B cell (primary cell): Measurements from ENCODE around the gene HHATL. TPM values are rescaled to one million over a fixed set of nuclear protein-coding genes. Genes with fewer than 3 reads are reported as not detected.

Source experiments
- ATAC-seq: fragments of 200-7000 bp; cut with Tn5 transposase; one replicate; pipeline ENCODE4 v1.10.0; 2021; ENCODE audit warnings: low read depth, mild to moderate bottlenecking, moderate number of reproducible peaks, moderate library complexity
- CTCF ChIA-PET: fragments of 350-600 bp; sonication (Branson Sonifier 250); formaldehyde crosslinking; loops from one replicate; lab custom pipeline; 2021; ENCODE audit warnings: antibody characterized with exemption, inconsistent platforms; lab: Charles Lee
- POLR2A ChIA-PET: fragments of 350-600 bp; sonication (Branson Sonifier 250); formaldehyde crosslinking; loops from one replicate; lab custom pipeline; 2021; ENCODE audit warnings: antibody characterized with exemption; lab: Charles Lee
- DNase-seq: peaks from one replicate; pipeline ENCODE4 v3.0.0; 2013
- H2AFZ ChIP-seq: 2 replicates; pipeline ENCODE4 v1.6.1; 2012; ENCODE audit warnings: mild to moderate bottlenecking, low read depth, low read length; ENCODE audit not compliant: insufficient read depth, poor library complexity, severe bottlenecking
- H3K27ac ChIP-seq, 2 donors: 1 replicate in 1 of 2; 2 replicates in 1 of 2; pipeline ENCODE4 v1.5.1; 2012 to 2013; ENCODE audit warnings: low read length in 2 of 2, mild to moderate bottlenecking in 2 of 2, moderate library complexity in 1 of 2
- H3K27me3 ChIP-seq, 4 experiments: fragments of 200-600 bp in 1 of 4; sonication (generic) in 1 of 4; replicated peaks in 1 of 4; 1 replicate in 2 of 4; 2 replicates in 2 of 4; pipeline versions ENCODE4 v1.6.1 to v1.7.0; 2013 to 2016; ENCODE audit warnings: low read length in 3 of 4, mild to moderate bottlenecking in 2 of 4, mixed read lengths in 1 of 4, moderate library complexity in 1 of 4; ENCODE audit not compliant: insufficient read depth in 4 of 4, control insufficient read depth in 3 of 4; ENCODE audit errors: control extremely low read depth in 1 of 4
- H3K36me3 ChIP-seq, 2 experiments: replicated peaks in 1 of 2; 1 replicate in 1 of 2; 2 replicates in 1 of 2; pipeline versions ENCODE4 v1.6.1 to v1.7.1; 2013; ENCODE audit warnings: low read length in 1 of 2; ENCODE audit not compliant: insufficient read depth in 2 of 2, control insufficient read depth in 1 of 2; ENCODE audit errors: control extremely low read depth in 1 of 2, extremely low read depth in 1 of 2
- H3K4me1 ChIP-seq, 2 donors: fragments of 200-600 bp in 1 of 2; sonication (generic) in 1 of 2; 1 replicate in 1 of 2; 2 replicates in 1 of 2; pipeline versions ENCODE4 v1.5.1 to v1.6.1; 2013 to 2017; ENCODE audit warnings: low read length in 2 of 2; ENCODE audit not compliant: control insufficient read depth in 2 of 2, insufficient read depth in 2 of 2
- H3K4me2 ChIP-seq: replicated peaks from 2 replicates; pipeline ENCODE3; 2012; ENCODE audit warnings: mild to moderate bottlenecking, low read depth, low read length; ENCODE audit not compliant: poor library complexity, severe bottlenecking
- H3K4me3 ChIP-seq, 5 experiments: fragments of 200-600 bp in 1 of 5; sonication (generic) in 1 of 5; 1 replicate in 3 of 5; 2 replicates in 2 of 5; pipeline versions ENCODE4 v1.5.1 to v1.7.0; 2011 to 2016; ENCODE audit warnings: low read length in 4 of 5, mild to moderate bottlenecking in 4 of 5, low read depth in 2 of 5, control low read depth in 1 of 5, moderate library complexity in 1 of 5; ENCODE audit not compliant: insufficient read depth in 1 of 5; ENCODE audit errors: control extremely low read depth in 1 of 5, extremely low read depth in 1 of 5
- H3K79me2 ChIP-seq: fragments of 200-600 bp; sonication (generic); one replicate; pipeline ENCODE4 v1.6.0; 2016; ENCODE audit warnings: low read length; ENCODE audit not compliant: control insufficient read depth, insufficient read depth
- H3K9ac ChIP-seq: fragments of 200-600 bp; sonication (generic); 2 replicates; pipeline ENCODE4 v1.6.1; 2017; ENCODE audit warnings: mild to moderate bottlenecking, low read length, moderate library complexity
- H3K9me3 ChIP-seq, 3 donors: one replicate each; pipeline versions ENCODE4 v1.6.1 to v1.7.1; 2013; ENCODE audit warnings: low read length in 2 of 3; ENCODE audit not compliant: control insufficient read depth in 2 of 3, insufficient read depth in 1 of 3; ENCODE audit errors: control extremely low read depth in 1 of 3
- H4K20me1 ChIP-seq: 2 replicates; pipeline ENCODE4 v1.6.0; 2012; ENCODE audit warnings: mild to moderate bottlenecking, low read length; ENCODE audit not compliant: insufficient read depth, control insufficient read depth, poor library complexity, severe bottlenecking
- H3K27ac Mint-ChIP-seq: one replicate; pipeline ENCODE4 v1.8.0; 2021; ENCODE audit warnings: mixed read lengths
- H3K27me3 Mint-ChIP-seq: one replicate; pipeline ENCODE4 v1.8.0; 2021; ENCODE audit warnings: mixed read lengths
- H3K4me1 Mint-ChIP-seq: one replicate; pipeline ENCODE4 v1.8.0; 2021; ENCODE audit warnings: mixed read lengths
- H3K4me3 Mint-ChIP-seq: one replicate; pipeline ENCODE4 v1.8.0; 2021; ENCODE audit warnings: mixed read lengths
- H3K9me3 Mint-ChIP-seq: one replicate; pipeline ENCODE4 v1.8.0; 2022; ENCODE audit warnings: mixed read lengths; ENCODE audit not compliant: insufficient read depth
- EZH2 ChIP-seq: IDR thresholded peaks from 2 replicates; pipeline ENCODE4 v1.6.1; 2012; ENCODE audit warnings: borderline replicate concordance, low read depth, mild to moderate bottlenecking, moderate library complexity, low read length; ENCODE audit not compliant: insufficient read depth, poor library complexity, severe bottlenecking
- WGBS: methylation state at CpG from one replicate; pipeline ENCODE4 v1.1.5; 2013; ENCODE audit warnings: missing lambda C conversion rate; ENCODE audit not compliant: insufficient coverage; 5-methylcytosine and 5-hydroxymethylcytosine counted together
- intact Hi-C: fragments of 100-400 bp; cut with micrococcal nuclease; formaldehyde crosslinking; loops from one replicate; pipeline ENCODE4 v1.10.0; 2022
- polyA plus RNA-seq: library from polyadenylated mRNA; depleted of rRNA; stranded (reverse); fragments of >200 nt; gene quantifications from 2 replicates; pipeline ENCODE4 v1.2.3, GENCODE V29; 2012
- total RNA-seq, 2 donors: library from RNA; stranded (reverse); fragments of 120-200 nt in 1 of 2; gene quantifications; 1 replicate in 1 of 2; 2 replicates in 1 of 2; pipeline versions ENCODE4 v1.2.3 to v1.2.4, GENCODE V29; 2013 to 2022
- TF ChIP-seq, protein P1 (sequence below): fragments of 200-600 bp; IDR thresholded peaks from one replicate; pipeline ENCODE4 v1.8.0; 2022; ENCODE audit warnings: antibody characterized with exemption, mild to moderate bottlenecking

HHATL gene
- total and polyA plus RNA-seq, 2 donors (not counting 1 experiment from before 2014, with no cell fraction given): not detected

DNA sequence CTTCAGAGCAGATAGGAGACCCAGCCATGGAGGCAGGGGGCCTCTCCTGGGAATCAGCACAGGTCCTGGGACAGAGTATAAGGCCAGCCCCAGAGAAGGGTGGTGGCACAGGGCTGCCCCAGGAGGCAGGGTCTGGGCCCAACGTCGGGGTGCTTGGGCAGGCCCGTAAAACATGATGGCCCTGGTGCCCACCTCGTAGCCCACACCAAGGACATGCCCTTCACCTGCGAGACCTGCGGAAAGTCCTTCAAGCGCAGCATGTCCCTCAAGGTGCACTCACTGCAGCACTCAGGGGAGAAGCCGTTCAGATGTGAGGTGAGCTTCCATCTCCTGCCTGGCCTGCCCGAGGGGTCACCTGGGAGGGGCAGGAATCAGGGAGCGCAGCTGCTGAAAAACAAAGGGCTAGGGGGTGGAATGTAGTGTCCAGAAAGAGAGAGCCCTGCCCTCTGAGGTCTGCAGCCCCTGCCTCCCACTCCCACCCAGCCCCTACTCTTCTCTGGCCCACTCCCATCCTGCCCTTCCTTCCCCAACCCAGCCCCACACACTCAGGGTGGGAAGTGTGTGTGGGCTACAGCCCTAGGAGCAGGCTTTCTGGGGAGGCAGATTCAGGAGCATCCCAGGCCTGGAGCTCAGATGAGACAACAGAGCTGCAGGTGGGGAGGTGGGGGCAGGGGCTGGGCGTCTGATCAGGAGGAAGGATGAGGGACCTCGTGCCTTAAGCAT, 39.6 kb downstream of the HHATL start:
- Histone ChIP-seq H3K4me2 (peak overlapping the region; percentile 80), H3K9me3 (no peaks in the 10 kb centered on the region), H3K4me3 (no peak overlapping the region), H3K79me2 (no peaks in the 10 kb centered on the region), H4K20me1 (no peaks in the 10 kb centered on the region), H3K27ac (no peak overlapping the region), H3K27me3 (no peaks in the 10 kb centered on the region), H3K4me1 (peaks cover 13 to 22% of the 10 kb centered on the region in 2 donors), H3K9ac (no peak overlapping the region), H2AFZ (no peak overlapping the region), H3K36me3 (no peaks in the 10 kb centered on the region)
- Mint-ChIP-seq H3K4me3 (peak overlapping the region; percentile 19), H3K9me3 (no peaks in the 10 kb centered on the region), H3K27ac (peak overlapping the region; percentile 93), H3K4me1 (peaks cover 13% of the 10 kb centered on the region), H3K27me3 (no peaks in the 10 kb centered on the region)
- no peak for ATAC-seq
- ChIA-PET POLR2A (interaction anchor here (0.9 to 1.1 kb wide), 2 partner anchors 11 to 73 kb away, joined by 3 read pairs; partner anchors contain the start of gene SS18L2), CTCF (interaction anchor here (1.3 to 1.8 kb wide), 2 partner anchors 11 to 115 kb away, joined by 3 to 4 read pairs; no protein-coding TSS in a partner anchor)
- DNase-seq: no peak
- TF ChIP-seq EZH2: no peak
- TF ChIP-seq, protein P1, sequence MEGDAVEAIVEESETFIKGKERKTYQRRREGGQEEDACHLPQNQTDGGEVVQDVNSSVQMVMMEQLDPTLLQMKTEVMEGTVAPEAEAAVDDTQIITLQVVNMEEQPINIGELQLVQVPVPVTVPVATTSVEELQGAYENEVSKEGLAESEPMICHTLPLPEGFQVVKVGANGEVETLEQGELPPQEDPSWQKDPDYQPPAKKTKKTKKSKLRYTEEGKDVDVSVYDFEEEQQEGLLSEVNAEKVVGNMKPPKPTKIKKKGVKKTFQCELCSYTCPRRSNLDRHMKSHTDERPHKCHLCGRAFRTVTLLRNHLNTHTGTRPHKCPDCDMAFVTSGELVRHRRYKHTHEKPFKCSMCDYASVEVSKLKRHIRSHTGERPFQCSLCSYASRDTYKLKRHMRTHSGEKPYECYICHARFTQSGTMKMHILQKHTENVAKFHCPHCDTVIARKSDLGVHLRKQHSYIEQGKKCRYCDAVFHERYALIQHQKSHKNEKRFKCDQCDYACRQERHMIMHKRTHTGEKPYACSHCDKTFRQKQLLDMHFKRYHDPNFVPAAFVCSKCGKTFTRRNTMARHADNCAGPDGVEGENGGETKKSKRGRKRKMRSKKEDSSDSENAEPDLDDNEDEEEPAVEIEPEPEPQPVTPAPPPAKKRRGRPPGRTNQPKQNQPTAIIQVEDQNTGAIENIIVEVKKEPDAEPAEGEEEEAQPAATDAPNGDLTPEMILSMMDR: no peak
- WGBS: 89% methylated on average over 10 of the region's 12 CpGs
- intact Hi-C loops: loop anchor here (5.0 kb wide), 1 partner anchor 79 kb away; no protein-coding TSS in a partner anchor
